Gastroesophageal sphincter (tissue), 3 donors: ENCODE measurements around the gene BEX2.

Source experiments
- EP300 ChIP-seq: sonication (generic); formaldehyde crosslinking; IDR thresholded peaks from one replicate; pipeline ENCODE4 v1.6.1; 2017; ENCODE audit warnings: antibody characterized with exemption, mild to moderate bottlenecking
- POLR2A ChIP-seq, 2 donors: fragments of 450-650 bp; IDR thresholded peaks; one replicate each; pipeline ENCODE4 v1.6.1; 2017; ENCODE audit warnings: antibody characterized with exemption in 2 of 2, mild to moderate bottlenecking in 2 of 2, moderate library complexity in 1 of 2
- POLR2AphosphoS5 ChIP-seq: sonication (generic); formaldehyde crosslinking; IDR thresholded peaks from one replicate; pipeline ENCODE4 v1.6.1; 2017; ENCODE audit warnings: antibody characterized with exemption
- TF ChIP-seq, protein P1 (sequence below), 4 experiments: fragments of 200-600 bp in 2 of 4; fragments of 450-650 bp in 2 of 4; sonication (generic) in 1 of 4; IDR thresholded peaks; one replicate each; pipeline ENCODE4 v1.5.1; 2017 to 2019; ENCODE audit warnings: antibody characterized with exemption in 4 of 4, mild to moderate bottlenecking in 2 of 4, moderate library complexity in 2 of 4

DNA sequence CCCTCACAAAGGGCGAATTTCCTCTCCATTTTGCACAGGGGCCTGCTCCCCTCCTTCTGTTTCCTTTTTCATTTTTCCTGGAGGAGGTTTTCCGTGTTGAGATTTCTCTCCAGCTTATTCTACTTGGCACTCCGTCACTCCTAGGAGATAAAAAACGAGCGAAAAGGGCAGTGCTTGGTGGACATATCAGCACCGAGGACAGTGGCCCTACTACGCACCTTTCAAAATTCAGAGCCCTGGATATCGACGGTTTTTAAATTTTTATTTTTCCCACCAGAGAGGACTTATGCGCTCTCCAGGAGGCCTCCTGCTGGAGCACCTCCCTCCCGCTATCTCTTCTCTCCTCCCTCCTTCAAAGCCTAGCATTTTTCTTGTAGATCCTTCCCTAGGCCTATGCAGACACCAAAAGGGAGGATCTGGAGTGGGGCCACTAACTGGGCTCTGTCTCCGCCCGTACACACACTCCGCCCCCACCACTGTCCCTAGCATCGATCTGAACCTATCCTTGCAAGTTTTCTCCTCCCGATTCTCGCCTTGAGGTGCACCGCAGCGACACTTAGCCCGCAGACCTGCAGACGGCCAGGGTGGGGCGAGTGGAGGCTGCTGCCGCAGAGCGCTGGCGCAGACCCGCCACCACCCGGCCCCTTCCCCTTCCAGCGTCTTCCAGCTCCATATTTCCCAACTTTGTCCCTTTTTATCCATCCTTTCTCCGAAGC lies 37.0 kb upstream of the BEX2 start:
- TF ChIP-seq, protein P1, sequence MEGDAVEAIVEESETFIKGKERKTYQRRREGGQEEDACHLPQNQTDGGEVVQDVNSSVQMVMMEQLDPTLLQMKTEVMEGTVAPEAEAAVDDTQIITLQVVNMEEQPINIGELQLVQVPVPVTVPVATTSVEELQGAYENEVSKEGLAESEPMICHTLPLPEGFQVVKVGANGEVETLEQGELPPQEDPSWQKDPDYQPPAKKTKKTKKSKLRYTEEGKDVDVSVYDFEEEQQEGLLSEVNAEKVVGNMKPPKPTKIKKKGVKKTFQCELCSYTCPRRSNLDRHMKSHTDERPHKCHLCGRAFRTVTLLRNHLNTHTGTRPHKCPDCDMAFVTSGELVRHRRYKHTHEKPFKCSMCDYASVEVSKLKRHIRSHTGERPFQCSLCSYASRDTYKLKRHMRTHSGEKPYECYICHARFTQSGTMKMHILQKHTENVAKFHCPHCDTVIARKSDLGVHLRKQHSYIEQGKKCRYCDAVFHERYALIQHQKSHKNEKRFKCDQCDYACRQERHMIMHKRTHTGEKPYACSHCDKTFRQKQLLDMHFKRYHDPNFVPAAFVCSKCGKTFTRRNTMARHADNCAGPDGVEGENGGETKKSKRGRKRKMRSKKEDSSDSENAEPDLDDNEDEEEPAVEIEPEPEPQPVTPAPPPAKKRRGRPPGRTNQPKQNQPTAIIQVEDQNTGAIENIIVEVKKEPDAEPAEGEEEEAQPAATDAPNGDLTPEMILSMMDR (IDR thresholded peaks at IDR 0.05), result no peak
- no peak for TF ChIP-seq POLR2A (IDR thresholded peaks at IDR 0.05)
- no peak for TF ChIP-seq POLR2AphosphoS5
- TF ChIP-seq EP300, result no peak
